ENCODE measurements around the gene ATP6V0B.

ATP6V0B gene

DNA sequence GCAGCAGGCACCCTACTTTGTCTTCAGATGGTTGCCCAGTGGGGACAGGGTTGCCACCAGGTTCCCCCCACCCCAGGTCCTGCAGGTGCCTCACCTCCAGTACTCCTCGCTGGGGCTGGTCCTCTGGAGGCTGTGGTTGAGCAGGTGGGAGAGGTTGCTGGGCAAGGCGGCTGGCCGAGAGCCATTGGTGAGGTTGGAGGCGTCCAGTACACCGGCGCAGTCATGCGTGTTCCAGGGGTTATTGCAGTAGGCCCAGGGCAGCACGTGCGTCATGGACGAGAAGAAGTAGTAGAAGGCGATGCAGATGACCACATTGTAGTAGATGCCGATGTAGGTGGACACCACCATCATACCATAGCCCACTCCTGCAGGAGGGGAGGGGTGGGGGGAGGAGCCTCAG, 33.5 kb downstream of the ATP6V0B start:
- DNase-seq = no peak

DNA sequence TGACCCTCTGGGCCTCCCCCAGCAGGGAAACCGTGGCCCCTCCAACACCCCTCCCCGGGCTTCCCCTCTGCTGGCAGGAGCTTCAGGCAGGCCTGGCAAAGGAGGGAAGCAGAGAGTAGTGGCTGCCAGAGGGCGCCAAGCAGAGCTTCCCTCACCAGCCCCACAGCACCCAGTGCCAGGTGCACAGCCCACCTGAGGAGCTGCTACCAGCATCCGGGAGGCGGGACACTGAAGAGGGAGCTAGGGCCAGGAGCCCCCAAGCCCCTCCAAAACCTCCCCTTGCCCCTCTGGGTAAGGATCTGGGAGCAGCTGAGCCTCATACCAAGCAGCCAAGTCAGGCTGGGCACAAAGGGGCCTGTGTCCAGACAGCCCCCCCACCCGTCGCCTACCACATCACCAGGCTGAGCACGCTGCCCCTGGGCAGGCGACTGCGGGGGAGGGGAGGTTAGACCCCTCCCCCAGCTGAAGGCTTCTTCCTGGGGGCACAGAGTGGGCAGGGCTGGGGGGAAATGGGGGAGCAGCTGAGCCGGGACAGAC, 36.2 kb downstream of the ATP6V0B start:
- no peak for DNase-seq

DNA sequence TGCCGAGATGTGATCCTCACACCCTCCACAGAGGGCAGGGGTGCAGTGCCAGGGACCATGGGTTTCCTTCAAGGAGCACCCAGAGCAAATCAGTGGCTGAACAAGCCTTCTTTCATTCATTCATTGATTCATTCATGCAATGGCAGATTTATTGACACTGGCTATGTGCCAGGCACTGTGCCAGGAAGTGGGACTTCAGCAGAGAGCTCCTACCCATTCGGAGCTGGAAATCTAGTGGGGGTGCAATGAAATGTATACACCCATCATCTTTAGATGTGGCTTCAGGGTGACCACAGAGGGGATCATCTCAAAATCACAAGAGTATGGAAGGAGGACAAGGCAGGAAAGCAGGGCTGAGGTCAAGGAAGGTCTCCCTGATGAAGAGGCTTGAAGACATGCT, 37.6 kb downstream of the ATP6V0B start:
- DNase-seq = peak; percentile 4

DNA sequence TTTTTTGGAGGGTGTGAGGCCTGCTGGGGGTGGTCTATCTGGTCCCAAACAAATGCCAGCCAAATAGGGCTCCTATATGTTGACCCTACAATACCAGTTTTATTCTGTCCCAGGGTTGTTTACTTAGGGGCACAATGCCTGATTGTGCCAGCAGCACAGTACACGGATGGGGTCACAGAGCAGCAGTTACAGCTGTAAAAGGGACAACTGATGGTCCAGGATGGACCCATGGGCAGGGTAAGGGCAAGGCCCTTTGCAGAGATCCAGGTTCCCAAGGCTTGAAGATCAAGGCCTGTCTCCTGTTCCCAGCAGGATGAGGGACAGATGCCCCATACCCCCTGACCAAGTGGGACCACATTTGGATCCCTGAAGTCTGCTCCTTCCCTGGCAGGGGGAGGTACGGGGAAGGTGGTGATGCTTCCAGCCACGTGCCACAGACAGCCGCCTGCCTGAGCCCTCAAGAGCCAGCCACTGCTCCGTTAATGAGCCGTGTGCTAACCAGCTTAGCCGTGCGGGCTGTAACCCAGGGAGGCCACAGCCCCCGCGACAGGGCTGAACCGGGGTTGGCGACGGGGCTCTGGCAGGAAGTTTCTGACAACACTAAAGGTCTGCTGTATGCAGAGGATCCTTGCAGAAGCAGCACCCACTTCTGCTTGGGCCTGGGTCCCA, 38.3 kb downstream of the ATP6V0B start:
- DNase-seq = no peak

- no peak for DNase-seq
Observed at GRCh38 chr1:44013949-44014348, 39.2 kb downstream of the ATP6V0B start.

DNA sequence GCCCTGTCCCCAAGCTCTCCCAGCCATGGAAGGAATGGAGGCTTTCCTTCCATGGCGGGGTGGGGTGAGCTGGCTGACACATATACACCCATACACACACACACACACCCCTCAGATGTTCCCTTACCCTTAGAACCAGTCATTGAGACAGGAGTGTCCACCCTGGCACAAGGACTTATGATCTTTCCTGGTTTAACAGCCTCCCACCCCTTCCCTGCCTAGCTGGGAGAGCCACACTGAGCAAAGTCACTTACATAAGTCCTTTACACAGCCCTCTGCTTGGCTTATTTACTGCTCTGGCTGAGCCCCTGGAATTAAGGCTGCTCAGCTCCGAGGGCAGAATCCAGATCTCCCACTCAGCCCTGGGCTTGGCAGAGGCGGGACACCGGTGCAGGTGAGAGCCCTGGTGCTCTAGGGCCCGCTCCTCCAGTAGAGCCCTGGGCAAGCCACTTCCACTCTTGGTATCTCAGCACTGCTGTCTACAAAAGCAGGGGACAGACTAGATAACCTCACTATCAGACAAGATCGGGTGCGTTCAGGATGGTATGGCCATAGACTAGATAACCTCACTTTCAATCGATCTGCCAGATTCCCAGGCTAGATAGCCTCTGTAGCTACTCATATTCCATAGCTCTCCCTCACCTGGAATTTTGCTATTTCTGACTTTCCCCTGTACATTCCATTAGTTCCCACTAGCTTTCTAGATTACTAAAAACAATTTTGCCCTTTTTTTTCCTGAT, 39.8 kb downstream of the ATP6V0B start:
- no peak for DNase-seq

- no peak for DNase-seq
Observed at GRCh38 chr1:44015206-44015605, 40.4 kb downstream of the ATP6V0B start.

DNA sequence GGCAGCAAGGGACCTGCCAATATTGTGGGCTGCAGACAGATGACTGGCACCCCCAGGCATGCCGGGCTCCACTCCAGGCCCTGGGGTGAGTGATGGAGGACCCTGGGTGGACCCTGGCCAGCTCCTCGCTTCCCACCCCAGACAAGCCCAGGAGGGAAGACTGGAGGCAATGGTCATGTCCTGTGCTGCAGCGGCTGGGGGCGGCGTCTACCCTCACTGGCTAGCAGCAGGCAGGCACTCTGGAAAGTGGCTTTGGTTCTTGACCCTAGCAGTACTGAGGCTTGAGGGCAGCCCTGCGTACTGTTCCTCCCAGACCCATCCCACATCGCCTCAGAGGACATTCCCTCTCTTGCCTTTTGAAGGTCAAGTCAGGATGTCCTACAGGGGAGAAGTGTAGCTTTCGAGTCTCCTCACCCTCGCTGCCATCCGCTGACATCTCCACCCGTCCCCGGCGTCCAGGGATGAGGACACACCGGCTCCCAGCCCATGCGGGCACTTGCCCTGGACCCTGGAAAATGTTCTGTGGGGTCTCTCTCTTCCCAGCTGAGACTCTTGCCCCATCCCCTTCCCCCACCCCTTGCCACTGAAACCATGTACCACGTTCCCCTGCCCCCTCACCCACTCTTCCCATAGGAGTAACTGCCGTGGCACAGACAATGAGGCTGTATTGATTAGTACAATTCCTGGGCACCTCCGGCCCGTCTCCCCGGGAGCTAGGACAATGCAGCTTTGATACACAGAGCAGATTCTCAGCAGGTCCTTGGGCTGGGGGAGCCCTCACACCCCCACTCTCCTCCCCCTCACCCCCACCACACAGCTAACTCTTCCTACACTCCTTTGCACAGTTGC, 41.5 kb downstream of the ATP6V0B start:
- DNase-seq = no peak

GRCh38 chr1:44016890-44017400, 42.2 kb downstream of the ATP6V0B start:
- DNase-seq = no peak

DNA sequence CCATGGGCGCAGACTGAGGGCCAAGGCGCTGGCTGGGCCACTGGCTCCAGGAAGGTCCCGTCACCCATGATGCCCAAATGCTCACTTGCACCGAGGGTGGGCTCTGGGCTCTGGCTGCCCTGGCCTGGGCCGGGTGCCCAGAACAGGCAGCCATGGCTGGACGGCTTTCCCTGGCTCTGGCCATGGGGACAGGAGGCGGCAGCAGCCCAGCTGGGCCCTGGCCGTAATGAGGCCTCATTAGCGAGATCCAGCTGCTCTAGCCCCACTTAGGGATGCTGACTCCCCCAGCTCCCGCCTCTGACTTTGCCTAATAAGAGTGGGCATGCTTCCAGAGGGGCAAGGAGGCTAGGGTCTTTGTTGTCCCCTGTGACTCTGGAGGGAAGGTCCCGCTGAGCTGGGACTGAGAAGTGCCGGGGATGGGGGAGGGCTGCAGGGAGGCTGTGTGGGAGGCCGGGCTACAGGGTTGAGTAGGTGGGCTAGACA, 44.7 kb downstream of the ATP6V0B start:
- no peak for DNase-seq

GRCh38 chr1:44020464-44020863, 45.7 kb downstream of the ATP6V0B start:
- no peak for DNase-seq

GRCh38 chr1:44021156-44021555, 46.4 kb downstream of the ATP6V0B start:
- DNase-seq = no peak

- no peak for DNase-seq
Observed at GRCh38 chr1:44021581-44022321, 47.0 kb downstream of the ATP6V0B start.

- DNase-seq = no peak
Observed at GRCh38 chr1:44024031-44024902, 49.5 kb downstream of the ATP6V0B start.

DNA sequence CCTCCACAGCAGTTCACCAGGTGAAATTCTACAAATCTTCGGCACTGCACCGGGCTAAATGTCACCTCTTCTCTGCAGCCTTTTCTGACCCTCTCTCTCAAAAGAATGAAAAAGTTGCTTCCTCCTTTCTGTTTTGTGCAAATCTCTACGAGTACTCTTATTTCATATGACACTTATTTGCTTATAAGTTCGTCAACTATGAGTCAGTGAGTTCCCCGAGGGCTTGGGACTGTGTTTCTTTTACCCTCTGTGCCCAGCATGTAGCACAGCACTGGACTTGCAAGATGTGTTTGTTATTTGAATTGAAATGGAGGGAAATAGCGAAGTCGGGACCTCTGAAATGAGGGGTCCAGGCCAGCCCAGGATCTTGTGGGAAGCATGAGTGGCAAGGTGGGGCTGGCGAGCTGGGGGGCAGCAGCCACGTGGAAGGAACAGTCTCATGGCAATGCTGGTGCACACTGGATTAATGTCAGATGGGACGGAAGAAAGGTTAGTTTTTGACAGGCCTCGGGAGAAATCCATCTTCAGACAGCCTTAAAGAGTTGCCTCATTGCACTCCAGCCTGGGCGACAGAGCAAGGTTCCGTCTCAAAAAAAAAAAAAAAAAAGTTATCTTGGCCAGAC, 50.3 kb downstream of the ATP6V0B start:
- no peak for DNase-seq

GRCh38 chr1:44025816-44026215, 51.1 kb downstream of the ATP6V0B start:
- DNase-seq = no peak

DNA sequence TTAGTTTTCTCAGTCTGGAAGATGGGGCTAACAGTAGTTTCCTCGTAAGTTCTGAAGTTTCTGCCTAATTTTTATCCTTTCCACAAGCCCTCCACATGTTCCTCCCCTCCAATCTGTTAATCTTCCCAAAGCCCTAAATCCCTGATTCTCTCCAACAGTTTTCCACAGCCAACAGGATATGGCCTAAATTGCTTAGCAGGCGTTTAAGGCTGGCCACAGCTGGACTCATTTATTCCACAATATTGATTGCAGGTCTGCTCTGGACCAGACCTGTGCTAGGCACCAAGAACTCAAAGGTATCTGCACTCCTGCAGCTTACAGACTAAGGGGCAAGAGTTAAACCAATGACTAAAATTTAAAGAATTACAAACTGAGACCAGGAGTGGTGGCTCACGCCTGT, 52.6 kb downstream of the ATP6V0B start:
- DNase-seq = no peak
